Vagina (tissue), 2 donors: ENCODE measurements around the gene CACNA2D4. TPM values are rescaled to one million over a fixed set of nuclear protein-coding genes. Genes with fewer than 3 reads are reported as not detected.

Source experiments
- DNase-seq, 2 donors: peaks; one replicate each; pipeline ENCODE4 v3.0.0-alpha.2; 2017; ENCODE audit errors: extremely low spot score in 2 of 2
- H3K27ac ChIP-seq: fragments of 200-600 bp; sonication (generic); one replicate; pipeline ENCODE4 v1.5.1; 2019
- H3K27me3 ChIP-seq: fragments of 200-600 bp; sonication (generic); one replicate; pipeline ENCODE4 v1.5.1; 2019
- H3K36me3 ChIP-seq, 2 donors: fragments of 200-600 bp; sonication (generic); one replicate each; pipeline ENCODE4 v1.5.1; 2017 to 2019
- H3K4me1 ChIP-seq: fragments of 200-600 bp; sonication (generic); one replicate; pipeline ENCODE4 v1.5.1; 2019
- H3K4me3 ChIP-seq, 2 donors: fragments of 200-600 bp; sonication (generic); 1 replicate in 1 of 2; 2 replicates in 1 of 2; pipeline ENCODE4 v1.5.1; 2016 to 2019
- H3K9me3 ChIP-seq: fragments of 200-600 bp; sonication (generic); one replicate; pipeline ENCODE4 v1.5.1; 2019
- CTCF ChIP-seq, 3 experiments: fragments of 450-650 bp in 2 of 3; fragments of 200-600 bp in 1 of 3; sonication (generic) in 1 of 3; IDR thresholded peaks; one replicate each; pipeline ENCODE4 v1.5.1; 2017 to 2019; ENCODE audit warnings: antibody characterized with exemption in 3 of 3, mild to moderate bottlenecking in 2 of 3, moderate library complexity in 2 of 3
- POLR2A ChIP-seq, 2 donors: fragments of 450-650 bp; IDR thresholded peaks; one replicate each; pipeline ENCODE4 v1.6.1; 2017; ENCODE audit warnings: antibody characterized with exemption in 2 of 2, mild to moderate bottlenecking in 2 of 2, moderate library complexity in 2 of 2
- POLR2AphosphoS5 ChIP-seq, 2 donors: sonication (generic); formaldehyde crosslinking; IDR thresholded peaks; one replicate each; pipeline ENCODE4 v1.9.0; 2017; ENCODE audit warnings: antibody characterized with exemption in 2 of 2, mild to moderate bottlenecking in 2 of 2, low read depth in 1 of 2; ENCODE audit not compliant: insufficient read depth in 1 of 2
- intact Hi-C: fragments of 100-400 bp; cut with DNase I; formaldehyde crosslinking; loops from one replicate; pipeline ENCODE4 v1.15.1; 2023
- total RNA-seq: library from RNA; depleted of rRNA; stranded (reverse); fragments of >200 nt; gene quantifications from one replicate; pipeline ENCODE4 v1.2.3, GENCODE V29; 2016

The CACNA2D4 gene
- total RNA-seq, 1 donor from 2014 or later, result 2.2 TPM

- peaks cover 4% of the 10 kb centered on the region for H3K4me1 ChIP-seq
- intact Hi-C loops, result no loop called here
- peaks cover 3% of the 10 kb centered on the region for H3K27me3 ChIP-seq
- no peak for DNase-seq
- no peak overlapping the region for H3K27ac ChIP-seq
- TF ChIP-seq POLR2AphosphoS5 (IDR thresholded peaks at IDR 0.05; ENCODE audit: insufficient read depth in 1 of 2, low read depth in 1 of 2), result no peak
- TF ChIP-seq CTCF (IDR thresholded peaks at IDR 0.05), result no peak
- no peak overlapping the region for H3K4me3 ChIP-seq
- no peaks in the 10 kb centered on the region for H3K9me3 ChIP-seq
- no peaks in the 10 kb centered on the region for H3K36me3 ChIP-seq
These were observed 92.1 kb downstream of the CACNA2D4 start for GRCh38 chr12:1826401-1826800.

- DNase-seq, result no peak
- Histone ChIP-seq H3K9me3 (no peaks in the 10 kb centered on the region), H3K4me1 (no peaks in the 10 kb centered on the region), H3K36me3 (no peaks in the 10 kb centered on the region), H3K27ac (no peak overlapping the region), H3K27me3 (no peaks in the 10 kb centered on the region), H3K4me3 (no peak overlapping the region)
- TF ChIP-seq POLR2AphosphoS5 (IDR thresholded peaks at IDR 0.05; ENCODE audit: insufficient read depth in 1 of 2, low read depth in 1 of 2), result no peak
- TF ChIP-seq POLR2A (IDR thresholded peaks at IDR 0.05), result no peak
- TF ChIP-seq CTCF (IDR thresholded peaks at IDR 0.05), result no peak
- intact Hi-C loops, result no loop called here
These were observed 92.9 kb downstream of the CACNA2D4 start for GRCh38 chr12:1825382-1826102.

- H3K27me3 ChIP-seq, result no peaks in the 10 kb centered on the region
- H3K27ac ChIP-seq, result no peak overlapping the region
- DNase-seq, result no peak
- H3K9me3 ChIP-seq, result no peaks in the 10 kb centered on the region
- H3K4me3 ChIP-seq, result no peak overlapping the region
- TF ChIP-seq POLR2A (IDR thresholded peaks at IDR 0.05), result no peak
- no peak for TF ChIP-seq POLR2AphosphoS5 (IDR thresholded peaks at IDR 0.05; ENCODE audit: insufficient read depth in 1 of 2, low read depth in 1 of 2)
- no peak for TF ChIP-seq CTCF (IDR thresholded peaks at IDR 0.05)
- intact Hi-C loops, result no loop called here
- no peaks in the 10 kb centered on the region for H3K4me1 ChIP-seq
- H3K36me3 ChIP-seq, result no peaks in the 10 kb centered on the region
These were observed 95.2 kb downstream of the CACNA2D4 start for GRCh38 chr12:1823237-1823636.

- H3K4me3 ChIP-seq, result no peak overlapping the region
- no peaks in the 10 kb centered on the region for H3K27me3 ChIP-seq
- no peak overlapping the region for H3K27ac ChIP-seq
- no peaks in the 10 kb centered on the region for H3K36me3 ChIP-seq
- H3K9me3 ChIP-seq, result no peaks in the 10 kb centered on the region
- intact Hi-C loops, result no loop called here
- no peak for DNase-seq
- no peaks in the 10 kb centered on the region for H3K4me1 ChIP-seq
- TF ChIP-seq POLR2AphosphoS5 (IDR thresholded peaks at IDR 0.05; ENCODE audit: insufficient read depth in 1 of 2, low read depth in 1 of 2) (no peak), CTCF (IDR thresholded peaks at IDR 0.05) (no peak), POLR2A (IDR thresholded peaks at IDR 0.05) (no peak)
These were observed 95.8 kb downstream of the CACNA2D4 start for GRCh38 chr12:1822699-1823098.

- H3K9me3 ChIP-seq, result no peaks in the 10 kb centered on the region
- H3K27me3 ChIP-seq, result no peaks in the 10 kb centered on the region
- TF ChIP-seq POLR2AphosphoS5 (IDR thresholded peaks at IDR 0.05; ENCODE audit: insufficient read depth in 1 of 2, low read depth in 1 of 2), result no peak
- no peak for TF ChIP-seq POLR2A (IDR thresholded peaks at IDR 0.05)
- TF ChIP-seq CTCF (IDR thresholded peaks at IDR 0.05), result no peak
- H3K27ac ChIP-seq, result no peak overlapping the region
- DNase-seq, result no peak
- no peak overlapping the region for H3K4me3 ChIP-seq
- H3K4me1 ChIP-seq, result no peaks in the 10 kb centered on the region
- H3K36me3 ChIP-seq, result no peaks in the 10 kb centered on the region
- intact Hi-C loops, result no loop called here
These were observed 96.6 kb downstream of the CACNA2D4 start for GRCh38 chr12:1821805-1822204.
